ENCODE data around the gene NUDT3.
A peak's percentile ranks its signal among the peaks of the same experiment; 100 is the strongest.

The NUDT3 gene

GRCh38 chr6:34385793-34386195 lies 6.7 kb downstream of the NUDT3 start:
- Mint-ChIP-seq H3K4me1 (peaks cover 50% of the 10 kb centered on the region), H3K9me3 (peaks cover 7% of the 10 kb centered on the region), H3K27me3 (ENCODE audit: low read depth, poor library complexity) (no peaks in the 10 kb centered on the region), H3K36me3 (ENCODE audit: low read depth) (peaks cover 21% of the 10 kb centered on the region), H3K27ac (no peak overlapping the region), H3K4me3 (no peak overlapping the region)
- no peak for TF ChIP-seq CTCF (IDR thresholded peaks at IDR 0.05)
- DNase-seq: no peak

GRCh38 chr6:34384321-34385153 lies 7.9 kb downstream of the NUDT3 start:
- Mint-ChIP-seq H3K4me3 (no peak overlapping the region), H3K27ac (peak overlapping the region; percentile 73), H3K4me1 (peaks cover 55% of the 10 kb centered on the region), H3K27me3 (ENCODE audit: low read depth, poor library complexity) (no peaks in the 10 kb centered on the region), H3K9me3 (peaks cover 11% of the 10 kb centered on the region), H3K36me3 (ENCODE audit: low read depth) (peaks cover 27% of the 10 kb centered on the region)
- DNase-seq: no peak
- TF ChIP-seq CTCF (IDR thresholded peaks at IDR 0.05): no peak

- no peak for TF ChIP-seq CTCF (IDR thresholded peaks at IDR 0.05)
- peak overlapping the region; percentile 73 for H3K27ac Mint-ChIP-seq
- peaks cover 51% of the 10 kb centered on the region for H3K4me1 Mint-ChIP-seq
- peaks cover 25% of the 10 kb centered on the region for H3K36me3 Mint-ChIP-seq (ENCODE audit: low read depth)
- no peak for DNase-seq
- no peaks in the 10 kb centered on the region for H3K27me3 Mint-ChIP-seq (ENCODE audit: low read depth, poor library complexity)
- H3K4me3 Mint-ChIP-seq: peak overlapping the region; percentile 36
- H3K9me3 Mint-ChIP-seq: peaks cover 11% of the 10 kb centered on the region
Observed at GRCh38 chr6:34383656-34384320, 8.7 kb downstream of the NUDT3 start.

GRCh38 chr6:34383161-34383631 lies 9.3 kb downstream of the NUDT3 start:
- Mint-ChIP-seq H3K4me3 (peak overlapping the region; percentile 36), H3K9me3 (peaks cover 11% of the 10 kb centered on the region), H3K27ac (peak overlapping the region; percentile 71), H3K4me1 (peaks cover 54% of the 10 kb centered on the region), H3K36me3 (ENCODE audit: low read depth) (peaks cover 31% of the 10 kb centered on the region), H3K27me3 (ENCODE audit: low read depth, poor library complexity) (no peaks in the 10 kb centered on the region)
- peak; percentile 21 for DNase-seq
- TF ChIP-seq CTCF (IDR thresholded peaks at IDR 0.05): no peak

- DNase-seq: no peak
- H3K9me3 Mint-ChIP-seq: peaks cover 11% of the 10 kb centered on the region
- peaks cover 28% of the 10 kb centered on the region for H3K36me3 Mint-ChIP-seq (ENCODE audit: low read depth)
- no peak for TF ChIP-seq CTCF (IDR thresholded peaks at IDR 0.05)
- no peak overlapping the region for H3K27ac Mint-ChIP-seq
- H3K4me3 Mint-ChIP-seq: no peak overlapping the region
- H3K4me1 Mint-ChIP-seq: peaks cover 39% of the 10 kb centered on the region
- H3K27me3 Mint-ChIP-seq (ENCODE audit: low read depth, poor library complexity): no peaks in the 10 kb centered on the region
Observed at GRCh38 chr6:34381081-34381480, 11.4 kb downstream of the NUDT3 start.
